HFFc6 (cell line): ENCODE data around the gene CRYBB3. TPM values are rescaled to one million over a fixed set of nuclear protein-coding genes. Genes with fewer than 3 reads are reported as not detected.
"Not testable (repeated sequence)": the region's sequence is repeated elsewhere in the genome, so short reads cannot be mapped to it uniquely, and the experiment has no call there.

Experiments used
- DNase-seq: peaks from one replicate; pipeline ENCODE4 v3.0.0-alpha.2; 2018
- H3K27ac Mint-ChIP-seq: 2 replicates; pipeline ENCODE4 v1.8.0; 2020; ENCODE audit warnings: mild to moderate bottlenecking, mixed read lengths
- H3K27me3 Mint-ChIP-seq: 2 replicates; pipeline ENCODE4 v1.8.0; 2021; ENCODE audit warnings: mild to moderate bottlenecking, moderate library complexity, mixed read lengths; ENCODE audit not compliant: insufficient read depth
- H3K36me3 Mint-ChIP-seq: 2 replicates; pipeline ENCODE4 v1.8.0; 2021; ENCODE audit warnings: low read depth, mixed read lengths
- H3K4me1 Mint-ChIP-seq: 2 replicates; pipeline ENCODE4 v1.8.0; 2020; ENCODE audit warnings: low read depth, mixed read lengths
- H3K4me3 Mint-ChIP-seq: 2 replicates; pipeline ENCODE4 v1.8.0; 2020; ENCODE audit warnings: mild to moderate bottlenecking, moderate library complexity, mixed read lengths
- H3K9me3 Mint-ChIP-seq: 2 replicates; pipeline ENCODE4 v1.8.0; 2020; ENCODE audit warnings: mild to moderate bottlenecking, mixed read lengths
- total RNA-seq, 6 experiments: library from RNA; stranded (reverse); fragmentation: NEBNext Ultra II Directional; extraction: Animal tissue kit (Norgen Biotek cat#: 25700); gene quantifications; 2 replicates in 1 of 6; 3 replicates in 5 of 6; pipeline ENCODE4 v1.2.3, GENCODE V29; 2021
- TF ChIP-seq, protein P1 (sequence below): fragments of 200-600 bp; sonication (generic); IDR thresholded peaks from 2 replicates; pipeline ENCODE4 v1.5.0; 2021; ENCODE audit warnings: antibody characterized with exemption, mild to moderate bottlenecking

The CRYBB3 gene
- total RNA-seq, 6 experiments from 2014 or later = not detected

DNA sequence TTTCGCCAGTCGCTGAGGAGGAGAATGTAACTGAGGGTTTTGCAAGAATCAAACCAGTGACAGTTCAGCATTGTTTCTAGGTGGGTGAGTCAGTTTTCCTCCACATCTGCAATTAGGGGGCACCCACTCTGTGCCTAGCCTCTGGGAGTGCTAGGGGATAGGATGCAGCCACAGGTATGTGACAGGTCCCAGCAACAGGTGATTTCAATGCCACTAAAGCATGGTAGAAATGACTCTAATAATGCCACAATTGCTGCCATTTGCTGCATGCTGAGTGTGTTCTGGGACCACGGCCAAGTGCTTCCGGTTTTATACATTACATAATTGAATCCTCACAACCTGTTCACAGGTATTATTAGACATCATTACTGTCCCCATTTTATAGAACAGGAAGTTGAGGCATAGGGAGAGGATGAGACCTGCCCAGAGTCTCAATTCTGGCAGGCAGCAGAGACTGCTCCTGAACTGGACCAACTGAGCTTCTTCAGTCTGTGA is 20.3 kb downstream of the CRYBB3 start:
- TF ChIP-seq, protein P1, sequence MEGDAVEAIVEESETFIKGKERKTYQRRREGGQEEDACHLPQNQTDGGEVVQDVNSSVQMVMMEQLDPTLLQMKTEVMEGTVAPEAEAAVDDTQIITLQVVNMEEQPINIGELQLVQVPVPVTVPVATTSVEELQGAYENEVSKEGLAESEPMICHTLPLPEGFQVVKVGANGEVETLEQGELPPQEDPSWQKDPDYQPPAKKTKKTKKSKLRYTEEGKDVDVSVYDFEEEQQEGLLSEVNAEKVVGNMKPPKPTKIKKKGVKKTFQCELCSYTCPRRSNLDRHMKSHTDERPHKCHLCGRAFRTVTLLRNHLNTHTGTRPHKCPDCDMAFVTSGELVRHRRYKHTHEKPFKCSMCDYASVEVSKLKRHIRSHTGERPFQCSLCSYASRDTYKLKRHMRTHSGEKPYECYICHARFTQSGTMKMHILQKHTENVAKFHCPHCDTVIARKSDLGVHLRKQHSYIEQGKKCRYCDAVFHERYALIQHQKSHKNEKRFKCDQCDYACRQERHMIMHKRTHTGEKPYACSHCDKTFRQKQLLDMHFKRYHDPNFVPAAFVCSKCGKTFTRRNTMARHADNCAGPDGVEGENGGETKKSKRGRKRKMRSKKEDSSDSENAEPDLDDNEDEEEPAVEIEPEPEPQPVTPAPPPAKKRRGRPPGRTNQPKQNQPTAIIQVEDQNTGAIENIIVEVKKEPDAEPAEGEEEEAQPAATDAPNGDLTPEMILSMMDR = no peak
- Mint-ChIP-seq H3K36me3 (no peaks in the 10 kb centered on the region), H3K4me3 (no peak overlapping the region), H3K4me1 (no peaks in the 10 kb centered on the region), H3K27ac (no peak overlapping the region), H3K9me3 (peaks cover 15% of the 10 kb centered on the region), H3K27me3 (peaks cover 12% of the 10 kb centered on the region)
- no peak for DNase-seq

DNA sequence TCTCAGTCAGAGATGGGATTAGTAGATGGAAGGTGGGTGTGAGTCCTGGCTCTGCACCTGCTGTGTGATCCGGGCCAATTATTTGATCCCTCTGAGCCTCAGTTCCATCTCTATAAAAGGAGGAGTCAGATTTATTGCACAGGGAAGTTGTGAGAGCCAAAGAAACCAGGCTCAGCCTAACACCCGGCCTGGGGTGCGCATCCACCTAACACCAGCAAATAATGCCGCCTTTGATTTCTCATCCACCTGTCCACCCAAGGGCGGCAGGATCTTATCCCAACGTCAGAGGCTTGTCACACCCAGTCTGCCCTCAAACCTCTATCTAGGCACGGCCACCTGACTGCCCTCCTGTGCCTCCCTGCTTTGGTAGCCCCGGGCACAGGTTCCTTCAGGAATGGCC is 22.1 kb downstream of the CRYBB3 start:
- Mint-ChIP-seq H3K27ac (no peak overlapping the region), H3K4me3 (no peak overlapping the region), H3K27me3 (peaks cover 13% of the 10 kb centered on the region), H3K36me3 (no peaks in the 10 kb centered on the region), H3K4me1 (no peaks in the 10 kb centered on the region), H3K9me3 (peaks cover 5% of the 10 kb centered on the region; the same call in 1 of the 2 replicates)
- DNase-seq = no peak
- TF ChIP-seq, protein P1 = no peak

DNA sequence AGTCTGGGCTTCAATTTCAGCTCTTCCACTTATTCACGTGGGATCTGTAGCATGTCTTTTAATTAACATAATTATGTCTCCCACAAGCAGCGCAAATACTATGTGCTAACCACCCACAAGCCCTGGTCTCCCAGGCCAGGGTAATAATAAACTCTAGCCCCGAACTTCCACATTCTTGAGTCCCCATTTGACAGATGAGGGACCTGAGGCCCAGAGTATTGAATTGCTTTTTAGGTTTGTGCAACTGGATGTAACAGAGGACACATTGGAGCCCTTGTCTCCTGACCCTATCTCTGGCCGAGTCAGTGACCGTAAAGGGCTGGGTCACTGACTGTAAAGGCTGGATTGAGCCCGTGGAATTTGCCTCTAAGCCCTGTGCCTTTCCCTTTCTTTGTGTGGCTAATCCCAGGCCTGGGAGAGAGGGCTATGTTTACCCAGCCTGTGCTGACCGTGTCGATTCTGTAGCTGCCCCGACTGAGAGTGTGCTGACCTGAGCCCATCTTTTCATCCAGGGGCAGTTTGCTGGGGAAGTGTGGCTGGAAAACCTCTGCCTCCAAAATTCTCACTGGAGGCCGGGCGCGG is 23.7 kb downstream of the CRYBB3 start:
- TF ChIP-seq, protein P1 = no peak
- peaks cover 15% of the 10 kb centered on the region for H3K27me3 Mint-ChIP-seq
- H3K9me3 Mint-ChIP-seq = no peaks in the 10 kb centered on the region
- no peaks in the 10 kb centered on the region for H3K4me1 Mint-ChIP-seq
- no peak for DNase-seq
- no peaks in the 10 kb centered on the region for H3K36me3 Mint-ChIP-seq
- H3K4me3 Mint-ChIP-seq = no peak overlapping the region
- no peak overlapping the region for H3K27ac Mint-ChIP-seq

DNA sequence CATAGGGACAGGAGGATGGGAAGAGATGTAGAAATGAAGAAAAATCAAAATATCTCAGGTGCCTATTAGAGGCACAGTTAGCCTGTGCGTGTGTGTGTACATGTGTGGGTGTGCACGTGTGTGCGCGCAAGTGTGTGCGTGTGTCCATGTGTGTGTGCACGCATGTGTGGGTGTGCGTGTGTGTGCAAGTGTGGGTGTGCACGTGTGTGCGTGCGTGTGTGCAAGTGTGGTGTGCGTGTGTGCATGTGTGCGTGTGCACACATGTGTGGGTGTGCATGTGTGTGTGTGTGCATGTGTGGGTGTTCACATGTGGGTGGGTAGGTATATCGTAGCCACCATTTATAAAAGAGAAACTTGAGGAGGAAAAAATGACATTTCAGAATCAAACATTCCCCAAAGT is 29.2 kb downstream of the CRYBB3 start:
- Mint-ChIP-seq H3K4me3 (no peak overlapping the region), H3K4me1 (no peaks in the 10 kb centered on the region), H3K36me3 (no peaks in the 10 kb centered on the region), H3K27ac (no peak overlapping the region), H3K27me3 (peaks cover 6% of the 10 kb centered on the region; the same call in 1 of the 2 replicates), H3K9me3 (peaks cover 7% of the 10 kb centered on the region)
- DNase-seq = no peak
- TF ChIP-seq, protein P1 = no peak

DNA sequence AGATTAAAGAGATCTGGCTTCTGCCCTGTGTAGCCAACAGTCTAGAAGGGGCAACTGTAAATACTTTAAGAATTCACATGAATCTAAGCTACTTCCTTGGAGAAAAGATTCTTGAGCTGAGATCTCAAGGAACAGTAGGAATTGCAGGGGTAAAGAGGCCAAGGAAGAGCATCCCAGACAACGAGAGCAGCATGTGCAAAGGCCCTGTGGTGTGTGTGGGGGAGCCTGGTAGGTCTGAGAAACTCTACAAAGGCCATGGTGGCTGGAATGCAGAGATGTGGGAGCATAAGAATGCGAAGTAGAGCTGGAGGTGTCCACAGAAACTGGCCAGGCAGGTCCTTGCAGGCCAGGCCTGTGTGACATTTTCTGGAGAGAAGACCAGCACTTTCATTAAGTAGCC is 31.1 kb downstream of the CRYBB3 start:
- H3K4me3 Mint-ChIP-seq, DNase-seq, H3K27me3 Mint-ChIP-seq, H3K9me3 Mint-ChIP-seq, H3K4me1 Mint-ChIP-seq, H3K36me3 Mint-ChIP-seq, H3K27ac Mint-ChIP-seq: not testable (repeated sequence)

DNA sequence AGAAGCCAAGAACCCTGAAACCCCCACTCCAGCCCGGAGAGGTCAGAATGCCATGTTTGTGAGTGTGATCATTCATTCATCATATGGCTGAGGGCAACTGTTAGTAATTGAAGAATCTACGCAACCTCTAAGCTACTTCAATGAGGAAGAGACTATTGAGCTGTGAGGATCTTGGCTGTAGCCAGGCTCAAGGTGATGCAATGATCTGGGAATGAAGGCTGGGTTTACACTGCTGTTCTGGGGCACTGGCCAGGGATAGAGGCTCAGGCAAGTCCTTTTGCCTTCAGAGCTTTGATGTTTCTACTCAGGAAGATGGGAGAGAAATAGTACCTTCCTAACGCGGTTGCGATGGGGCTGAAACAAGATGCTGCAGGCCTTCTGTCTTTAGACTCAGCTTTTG is 32.6 kb downstream of the CRYBB3 start:
- H3K9me3 Mint-ChIP-seq = peaks cover 7% of the 10 kb centered on the region
- DNase-seq = no peak
- H3K36me3 Mint-ChIP-seq = no peaks in the 10 kb centered on the region
- H3K27ac Mint-ChIP-seq = no peak overlapping the region
- H3K4me1 Mint-ChIP-seq = peaks cover 4% of the 10 kb centered on the region; the same call in 1 of the 2 replicates
- H3K4me3 Mint-ChIP-seq = no peak overlapping the region
- H3K27me3 Mint-ChIP-seq = peaks cover 3% of the 10 kb centered on the region; the same call in 1 of the 2 replicates
- TF ChIP-seq, protein P1 = no peak

DNA sequence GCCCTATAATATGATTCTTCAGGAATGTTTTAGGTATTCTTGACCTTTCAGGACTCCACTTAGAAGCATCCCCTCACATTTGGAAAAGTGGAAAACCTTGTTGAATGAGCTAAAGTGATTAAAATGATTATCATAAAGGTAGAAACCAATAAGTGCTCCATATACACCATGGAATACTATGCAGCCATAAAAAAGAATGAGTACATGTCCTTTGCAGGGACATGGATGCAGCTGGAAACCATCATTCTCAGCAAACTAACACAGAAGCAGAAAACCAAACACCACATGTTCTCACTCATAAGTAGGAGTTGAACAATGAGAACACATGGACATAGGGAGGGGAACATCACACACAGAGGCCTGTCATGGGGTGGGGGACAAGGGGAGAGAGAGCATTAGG is 34.0 kb downstream of the CRYBB3 start:
- not testable (repeated sequence) for H3K9me3 Mint-ChIP-seq, DNase-seq, H3K4me3 Mint-ChIP-seq, H3K27ac Mint-ChIP-seq, H3K36me3 Mint-ChIP-seq, H3K4me1 Mint-ChIP-seq, H3K27me3 Mint-ChIP-seq
